ENCODE results near the gene TSGA10. TPM values are rescaled to one million over a fixed set of nuclear protein-coding genes. Genes with fewer than 3 reads are reported as not detected.
"Not testable (repeated sequence)": the region's sequence is repeated elsewhere in the genome, so short reads cannot be mapped to it uniquely, and the experiment has no call there.

The TSGA10 gene
- total RNA-seq, 1 donor from 2014 or later, result 3.7 TPM

DNA sequence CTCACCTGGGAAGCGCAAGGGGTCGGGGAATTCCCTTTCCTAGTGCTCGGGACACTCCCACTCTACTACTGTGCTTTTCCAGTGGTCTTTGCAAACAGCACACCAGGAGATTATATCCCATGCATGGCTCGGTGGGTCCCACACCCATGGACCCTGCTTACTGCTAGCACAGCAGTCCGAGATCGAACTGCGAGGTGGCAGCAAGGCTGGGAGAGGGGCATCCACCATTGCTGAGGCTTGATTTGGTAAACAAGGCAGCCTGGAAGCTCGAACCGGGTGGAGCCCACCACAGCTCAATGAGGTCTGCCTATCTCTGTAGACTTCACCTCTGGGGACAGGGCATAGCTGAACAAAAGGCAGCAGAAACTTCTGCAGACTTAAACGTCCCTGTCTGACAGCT, 154.0 kb downstream of the TSGA10 start:
- Mint-ChIP-seq H3K4me1 (no peaks in the 10 kb centered on the region), H3K36me3 (ENCODE audit: low read depth) (no peaks in the 10 kb centered on the region), H3K27ac (no peak overlapping the region), H3K27me3 (peaks cover 9% of the 10 kb centered on the region), H3K9me3 (peaks cover 23% of the 10 kb centered on the region), H3K4me3 (no peak overlapping the region)
- intact Hi-C loops (cut with micrococcal nuclease), result no loop called here
- no peak for DNase-seq

DNA sequence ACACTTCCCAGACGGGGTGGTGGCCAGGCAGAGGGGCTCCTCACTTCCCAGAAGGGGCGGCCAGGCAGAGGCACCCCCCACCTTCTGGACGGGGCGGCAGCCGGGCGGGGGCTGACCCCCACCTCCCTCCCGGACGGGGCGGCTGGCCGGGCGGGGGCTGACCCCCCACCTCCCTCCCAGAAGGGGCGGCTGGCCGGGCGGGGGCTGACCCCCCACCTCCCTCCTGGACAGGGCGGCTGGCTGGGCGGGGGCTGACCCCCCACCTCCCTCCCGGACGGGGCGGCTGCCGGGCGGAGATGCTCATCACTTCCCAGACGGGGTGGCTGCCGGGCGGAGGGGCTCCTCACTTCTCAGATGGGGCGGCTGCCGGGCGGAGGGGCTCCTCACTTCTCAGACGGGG, 166.0 kb downstream of the TSGA10 start:
- H3K27ac Mint-ChIP-seq; H3K36me3 Mint-ChIP-seq (ENCODE audit: low read depth); H3K27me3 Mint-ChIP-seq; DNase-seq; H3K4me3 Mint-ChIP-seq; intact Hi-C loops (cut with micrococcal nuclease); H3K4me1 Mint-ChIP-seq: not testable (repeated sequence)
- peaks cover 11% of the 10 kb centered on the region for H3K9me3 Mint-ChIP-seq

DNA sequence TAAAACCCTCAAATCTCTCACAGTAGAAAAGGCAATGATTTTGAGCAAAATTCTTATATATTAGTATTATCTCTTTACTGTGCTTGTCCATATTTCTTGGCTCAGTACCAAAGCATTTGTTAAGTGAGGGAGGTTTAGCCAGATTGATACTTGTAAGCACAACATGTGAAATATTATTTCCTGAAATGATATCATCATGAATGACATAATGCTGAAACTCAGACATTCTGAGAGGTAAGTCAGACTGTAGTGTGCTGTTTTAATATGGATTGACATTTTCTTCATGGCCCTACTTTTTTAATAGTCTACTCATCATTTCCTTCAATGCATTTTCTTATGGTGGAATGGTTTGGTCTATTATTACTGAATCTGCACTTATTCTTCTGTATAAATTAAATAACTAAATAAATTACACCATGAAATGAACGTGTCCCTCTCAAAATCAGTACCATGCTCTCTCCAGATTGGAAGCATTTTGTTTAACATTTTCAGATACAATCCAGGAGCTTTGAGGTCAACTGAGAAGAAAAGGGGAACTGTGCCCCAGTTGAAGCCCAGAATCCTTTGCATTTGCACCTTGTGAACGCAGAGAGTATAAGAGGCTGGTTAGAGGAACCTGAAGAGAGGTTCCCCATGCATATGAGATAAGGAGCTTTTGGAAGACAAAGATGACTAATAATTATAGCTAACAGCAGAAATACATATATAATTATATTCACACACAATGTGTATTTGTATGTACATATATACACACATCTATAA, 168.7 kb downstream of the TSGA10 start:
- peaks cover 2% of the 10 kb centered on the region for H3K27me3 Mint-ChIP-seq
- intact Hi-C loops (cut with micrococcal nuclease), result no loop called here
- DNase-seq, result no peak
- no peaks in the 10 kb centered on the region for H3K4me1 Mint-ChIP-seq
- H3K27ac Mint-ChIP-seq, result no peak overlapping the region
- H3K4me3 Mint-ChIP-seq, result no peak overlapping the region
- H3K9me3 Mint-ChIP-seq, result peaks cover 4% of the 10 kb centered on the region
- H3K36me3 Mint-ChIP-seq (ENCODE audit: low read depth), result no peaks in the 10 kb centered on the region

DNA sequence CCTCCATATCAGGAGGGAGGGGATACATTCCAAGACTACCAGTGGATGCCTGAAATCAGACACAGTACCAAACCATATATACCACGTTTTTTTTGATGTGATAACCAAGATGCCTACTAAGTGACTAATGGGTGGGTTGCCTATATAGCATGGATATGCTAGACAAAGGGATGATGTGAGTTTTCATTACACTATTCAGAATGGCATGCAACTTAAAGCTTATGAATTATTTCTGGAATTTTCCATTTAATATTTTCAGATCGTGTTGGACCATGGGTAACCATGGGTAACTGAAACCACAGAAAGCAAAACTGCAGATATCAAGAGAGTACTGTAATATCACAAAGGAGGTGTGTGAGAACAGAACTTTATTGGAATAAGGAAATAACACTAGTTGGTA, 179.1 kb downstream of the TSGA10 start:
- Mint-ChIP-seq H3K9me3 (peaks cover 21% of the 10 kb centered on the region), H3K36me3 (ENCODE audit: low read depth) (no peaks in the 10 kb centered on the region), H3K27me3 (peaks cover 2% of the 10 kb centered on the region), H3K4me1 (no peaks in the 10 kb centered on the region), H3K27ac (no peak overlapping the region), H3K4me3 (no peak overlapping the region)
- DNase-seq, result no peak
- intact Hi-C loops (cut with micrococcal nuclease), result no loop called here

DNA sequence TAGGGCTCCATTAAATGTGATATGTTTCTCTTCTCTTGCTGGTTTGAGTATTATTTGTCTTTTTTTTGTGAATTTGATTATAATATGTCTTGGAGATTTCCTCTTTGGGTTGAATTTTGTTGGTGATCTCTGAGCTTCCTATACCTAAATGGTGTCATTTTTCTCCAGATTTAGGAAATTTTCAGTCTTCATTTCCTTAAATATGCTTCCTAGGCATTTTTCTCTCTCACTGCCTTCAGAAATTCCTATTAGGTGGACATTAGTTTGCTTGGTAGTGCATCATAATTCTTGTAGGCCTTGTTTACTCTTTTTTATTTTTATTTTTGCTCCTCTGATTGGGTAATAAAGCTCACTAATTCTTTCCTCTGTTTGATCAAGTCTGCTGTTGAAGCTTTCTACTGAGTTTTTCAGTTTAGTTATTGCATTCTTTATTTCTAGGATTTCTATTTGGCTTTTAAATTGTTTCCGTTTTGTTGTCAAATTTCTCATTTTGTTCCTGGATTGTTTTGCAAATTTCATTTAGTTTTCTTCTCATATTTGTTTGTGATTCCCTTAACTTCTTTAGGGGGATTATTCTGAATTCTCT, 182.1 kb downstream of the TSGA10 start:
- Mint-ChIP-seq H3K36me3 (ENCODE audit: low read depth) (no peaks in the 10 kb centered on the region), H3K4me1 (no peaks in the 10 kb centered on the region), H3K27me3 (peaks cover 10% of the 10 kb centered on the region), H3K4me3 (no peak overlapping the region), H3K9me3 (peaks cover 30% of the 10 kb centered on the region), H3K27ac (no peak overlapping the region)
- DNase-seq, result no peak
- intact Hi-C loops (cut with micrococcal nuclease), result no loop called here

DNA sequence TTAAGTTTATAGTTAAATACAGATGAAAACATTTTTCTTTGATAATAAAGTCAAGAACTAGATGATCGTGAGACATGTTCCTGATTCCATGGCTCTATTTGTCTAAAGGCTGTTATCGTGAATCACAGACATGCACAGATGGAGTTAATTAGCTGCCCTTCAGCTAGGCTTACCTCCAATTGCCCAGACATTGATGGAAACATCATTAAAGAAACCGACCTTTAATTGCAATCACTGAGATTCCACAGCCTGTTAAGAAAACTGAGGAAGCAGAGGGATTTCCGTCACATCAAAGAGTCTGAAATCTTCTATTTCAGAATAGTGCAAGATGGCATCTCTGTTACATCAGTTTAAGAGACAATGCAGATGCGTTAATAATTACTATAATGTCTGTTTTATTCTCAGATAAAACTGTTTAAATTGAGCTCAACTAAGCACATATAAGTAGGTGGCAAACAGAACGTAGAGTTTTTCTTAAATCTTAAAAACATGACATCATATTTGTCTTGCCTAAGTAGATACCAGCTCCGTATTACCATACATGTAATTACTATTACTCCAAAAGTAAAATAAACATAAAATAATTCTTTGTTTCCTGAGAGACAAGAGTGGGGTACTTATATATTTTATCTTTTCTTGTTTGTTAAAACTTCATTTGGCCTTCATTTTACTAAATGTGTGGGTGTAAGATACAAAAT, 194.8 kb downstream of the TSGA10 start:
- Mint-ChIP-seq H3K4me3 (no peak overlapping the region), H3K27me3 (peaks cover 19% of the 10 kb centered on the region), H3K4me1 (no peaks in the 10 kb centered on the region), H3K9me3 (peaks cover 17% of the 10 kb centered on the region), H3K27ac (no peak overlapping the region), H3K36me3 (ENCODE audit: low read depth) (no peaks in the 10 kb centered on the region)
- intact Hi-C loops (cut with micrococcal nuclease), result no loop called here
- DNase-seq, result no peak

DNA sequence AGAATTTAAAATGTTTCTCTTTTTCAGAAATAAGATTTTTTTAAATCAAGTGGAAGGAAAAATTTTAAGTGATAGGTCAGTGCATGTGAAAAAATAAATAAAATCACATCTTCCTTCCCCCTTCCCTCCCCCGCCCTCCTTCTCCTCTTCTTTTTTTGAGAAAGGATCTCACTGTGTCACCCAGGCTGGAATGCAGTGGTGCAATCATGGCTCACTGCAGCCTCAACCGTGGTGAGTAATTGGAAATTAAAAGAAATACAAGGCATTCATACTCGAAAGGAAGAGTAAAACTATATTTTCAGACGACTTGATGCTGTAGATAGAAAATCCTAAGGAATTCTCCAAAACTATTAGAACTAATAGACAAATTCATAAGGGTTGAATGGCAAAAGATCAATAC, 201.8 kb downstream of the TSGA10 start:
- Mint-ChIP-seq H3K9me3 (no peaks in the 10 kb centered on the region), H3K27ac (no peak overlapping the region), H3K4me1 (no peaks in the 10 kb centered on the region), H3K27me3 (peaks cover 32% of the 10 kb centered on the region), H3K36me3 (ENCODE audit: low read depth) (no peaks in the 10 kb centered on the region), H3K4me3 (no peak overlapping the region)
- DNase-seq, result no peak
- intact Hi-C loops (cut with micrococcal nuclease), result no loop called here

DNA sequence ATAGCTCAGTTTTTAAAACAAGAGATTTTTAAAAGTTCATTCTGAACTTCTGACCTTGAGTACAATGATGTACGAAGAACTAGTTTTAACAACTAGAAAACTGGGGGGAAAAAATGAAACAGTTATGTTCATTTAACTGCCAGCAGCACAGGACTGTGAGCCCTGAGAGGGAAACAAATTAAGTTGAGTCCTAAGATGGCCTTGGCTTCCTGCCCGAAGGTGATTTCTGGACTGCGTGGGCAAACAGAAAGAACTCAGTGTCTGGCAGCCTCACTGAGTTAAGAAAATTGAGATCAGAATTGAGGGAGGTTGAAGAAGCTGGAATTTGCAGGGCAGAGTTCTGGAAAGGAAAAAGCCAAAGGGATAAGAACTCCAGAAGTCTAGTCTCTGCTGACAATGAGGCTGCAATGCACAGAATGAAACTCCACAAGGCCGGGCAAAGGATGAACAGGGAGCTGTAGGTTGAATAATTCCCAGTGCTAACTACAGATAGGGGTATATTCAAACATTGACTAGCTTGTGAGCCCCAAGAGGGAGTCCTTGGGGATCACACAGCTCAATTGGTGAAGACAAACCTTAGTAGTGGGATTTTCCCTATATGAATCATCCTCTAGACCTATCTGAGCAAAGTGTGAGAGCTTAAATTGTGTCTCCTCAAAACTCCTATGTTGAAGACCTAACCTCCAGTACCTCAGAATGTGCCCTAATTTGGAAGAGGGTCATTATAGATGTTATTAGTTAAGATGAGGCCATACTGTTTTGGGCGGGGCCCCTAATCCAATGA, 205.6 kb downstream of the TSGA10 start:
- no peak overlapping the region for H3K27ac Mint-ChIP-seq

DNA sequence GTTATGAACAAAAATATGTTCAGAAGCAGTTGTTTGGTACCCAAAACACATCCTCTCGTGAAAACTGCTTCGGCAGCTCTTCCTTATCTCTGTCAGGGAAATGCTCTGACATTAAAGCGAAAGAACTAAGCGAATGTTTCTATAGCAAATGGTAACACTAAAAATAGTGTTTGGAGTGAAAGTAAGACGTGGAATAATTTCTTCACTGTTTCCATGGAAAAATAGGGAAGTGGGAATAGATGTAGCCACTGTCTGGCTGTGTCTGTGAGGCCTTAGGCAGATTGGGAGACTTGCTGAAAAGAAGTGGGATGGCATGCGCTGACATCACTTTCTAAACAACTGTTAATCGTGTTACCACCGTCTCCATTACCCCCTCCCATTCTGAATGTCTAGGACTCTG, 207.2 kb downstream of the TSGA10 start:
- Mint-ChIP-seq H3K27ac (no peak overlapping the region), H3K4me3 (no peak overlapping the region), H3K9me3 (no peaks in the 10 kb centered on the region), H3K27me3 (peaks cover 25% of the 10 kb centered on the region), H3K36me3 (ENCODE audit: low read depth) (no peaks in the 10 kb centered on the region), H3K4me1 (no peaks in the 10 kb centered on the region)
- no peak for DNase-seq
- intact Hi-C loops (cut with micrococcal nuclease), result no loop called here

More for the DNA sequence above, 205.6 kb downstream of the TSGA10 start:
- Mint-ChIP-seq H3K4me3 (no peak overlapping the region), H3K36me3 (ENCODE audit: low read depth) (no peaks in the 10 kb centered on the region), H3K9me3 (no peaks in the 10 kb centered on the region), H3K4me1 (no peaks in the 10 kb centered on the region), H3K27me3 (peaks cover 28% of the 10 kb centered on the region)
- intact Hi-C loops (cut with micrococcal nuclease), result no loop called here
- DNase-seq, result no peak

Other genes starting within 250 kb of the TSGA10 start
- 0.07 and 0.12 TPM in 2 replicates for gene CRACDL, start 218.7 kb downstream of the TSGA10 start, total RNA-seq
- 0.26 and 0.40 TPM in 2 replicates for gene C2orf15, start 13.2 kb downstream of the TSGA10 start, total RNA-seq
- 3.3 and 3.9 TPM in 2 replicates for gene LIPT1, start within 50 bp of the TSGA10 start, total RNA-seq
- gene MITD1, start 26.1 kb upstream of the TSGA10 start, total RNA-seq, result 49.9 and 52.8 TPM in 2 replicates
- 29.0 and 31.2 TPM in 2 replicates for gene MRPL30, start 26.2 kb upstream of the TSGA10 start, total RNA-seq
- gene LYG2, start 100.7 kb upstream of the TSGA10 start, total RNA-seq, result not detected in 2 replicates
- 2.1 TPM in 2 replicates for gene LYG1, start 146.3 kb upstream of the TSGA10 start, total RNA-seq
- gene TXNDC9, start 181.4 kb upstream of the TSGA10 start, total RNA-seq, result 42.1 TPM in 2 replicates
- 86.5 and 88.5 TPM in 2 replicates for gene EIF5B, start 182.4 kb upstream of the TSGA10 start, total RNA-seq